Mesodermal cell (in vitro differentiated cells): ENCODE measurements around the gene GNAI3.

Source experiments
- H3K27ac ChIP-seq: 2 replicates; pipeline ENCODE4 v1.7.0; 2013; ENCODE audit warnings: mild to moderate bottlenecking, low read depth, low read length, moderate library complexity; ENCODE audit not compliant: severe bottlenecking
- H3K36me3 ChIP-seq: 2 replicates; pipeline ENCODE4 v1.7.1; 2013; ENCODE audit warnings: mild to moderate bottlenecking, low read length, moderate library complexity; ENCODE audit not compliant: control insufficient read depth, insufficient read depth
- H3K4me1 ChIP-seq: one replicate; pipeline ENCODE4 v1.7.1; 2013; ENCODE audit warnings: mild to moderate bottlenecking, low read length; ENCODE audit not compliant: insufficient read depth, control insufficient read depth, poor library complexity, severe bottlenecking
- H3K4me3 ChIP-seq: 2 replicates; pipeline ENCODE4 v1.7.0; 2013; ENCODE audit warnings: low read length, control low read depth, mild to moderate bottlenecking; ENCODE audit not compliant: insufficient read depth, poor library complexity, severe bottlenecking; ENCODE audit errors: extremely low read depth
- H3K9me3 ChIP-seq: 2 replicates; pipeline ENCODE4 v1.7.1; 2013; ENCODE audit warnings: mild to moderate bottlenecking, low read length, moderate library complexity; ENCODE audit not compliant: control insufficient read depth
- WGBS, 2 experiments: methylation state at CpG; one replicate each; pipeline ENCODE4 v1.1.5; 2013; ENCODE audit warnings: missing lambda C conversion rate in 2 of 2; ENCODE audit not compliant: insufficient coverage in 2 of 2; 5-methylcytosine and 5-hydroxymethylcytosine counted together

The GNAI3 gene

GRCh38 chr1:109537450-109538178 is 10.8 kb upstream of the GNAI3 start:
- Histone ChIP-seq H3K4me3 (no peak overlapping the region), H3K27ac (no peak overlapping the region), H3K4me1 (peaks cover under 1% of the 10 kb centered on the region), H3K36me3 (no peaks in the 10 kb centered on the region), H3K9me3 (no peaks in the 10 kb centered on the region)
- 94 to 100% methylated on average over 4 to 7 of the region's 9 CpGs for WGBS, 2 experiments

GRCh38 chr1:109538827-109539555 is 9.4 kb upstream of the GNAI3 start:
- H3K4me1 ChIP-seq = no peaks in the 10 kb centered on the region
- no peak overlapping the region for H3K4me3 ChIP-seq
- no peak overlapping the region for H3K27ac ChIP-seq
- H3K9me3 ChIP-seq = no peaks in the 10 kb centered on the region
- WGBS, 2 experiments = 92 to 93% methylated on average over 5 to 7 of the region's 9 CpGs
- no peaks in the 10 kb centered on the region for H3K36me3 ChIP-seq

DNA sequence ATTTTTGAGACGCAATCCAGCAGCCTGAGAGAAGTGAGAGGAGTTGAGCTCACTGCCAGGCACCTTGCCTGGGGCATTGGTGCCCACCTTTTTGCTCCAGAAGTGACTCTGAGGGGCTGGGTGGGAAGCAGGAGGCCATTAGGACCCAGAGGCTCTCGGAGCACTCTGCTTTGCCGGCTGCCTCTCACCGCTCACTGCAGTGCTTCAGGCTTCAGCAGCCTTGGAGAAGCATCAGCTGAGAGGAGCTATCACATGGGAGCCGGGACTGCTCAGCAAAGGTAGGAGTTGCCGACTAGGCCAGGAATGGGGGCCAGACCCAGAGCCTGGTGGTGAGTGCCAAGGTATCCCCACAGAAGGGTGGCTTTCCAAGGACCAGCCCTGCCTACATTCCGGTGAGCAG is 8.7 kb upstream of the GNAI3 start, which contains the start of gene GPR61:
TSS of gene GPR61 (plus strand) at position 197 of the 400 bp plus-strand sequence. CDS start 3,151 bp downstream, outside the sequence.
- WGBS, 2 experiments = 37 to 47% methylated on average over 5 to 7 of the region's 7 CpGs
- Histone ChIP-seq H3K27ac (no peak within 1 kb of the TSS), H3K4me1 (no peaks in the 10 kb centered on the region), H3K36me3 (no peaks in the 10 kb centered on the region), H3K9me3 (no peaks in the 10 kb centered on the region), H3K4me3 (no peak within 1 kb of the TSS)

DNA sequence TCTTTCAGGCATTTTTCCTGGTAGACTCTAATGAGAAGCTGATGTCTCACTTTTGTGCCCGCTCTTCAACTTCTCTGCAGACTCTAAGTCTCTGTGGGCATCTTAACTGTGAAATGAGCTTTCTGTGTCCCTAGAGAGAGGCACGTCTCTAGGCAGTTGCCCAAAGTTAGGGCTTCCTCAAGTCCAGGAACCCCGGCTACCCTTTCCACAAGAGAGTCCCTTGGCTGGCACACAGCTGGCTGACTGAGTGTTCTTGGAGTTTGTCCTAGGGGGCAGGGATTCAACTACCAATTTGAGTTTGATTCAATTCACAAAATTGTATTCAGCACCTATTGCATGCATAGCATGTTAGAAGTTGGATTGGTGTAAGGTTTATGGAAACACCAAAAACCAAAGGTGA is 7.3 kb upstream of the GNAI3 start:
- H3K36me3 ChIP-seq = no peaks in the 10 kb centered on the region
- H3K27ac ChIP-seq = no peak overlapping the region
- no peaks in the 10 kb centered on the region for H3K4me1 ChIP-seq
- H3K4me3 ChIP-seq = no peak overlapping the region
- no peaks in the 10 kb centered on the region for H3K9me3 ChIP-seq
- 83 to 93% methylated on average over 1 to 3 of the region's 3 CpGs for WGBS, 2 experiments

DNA sequence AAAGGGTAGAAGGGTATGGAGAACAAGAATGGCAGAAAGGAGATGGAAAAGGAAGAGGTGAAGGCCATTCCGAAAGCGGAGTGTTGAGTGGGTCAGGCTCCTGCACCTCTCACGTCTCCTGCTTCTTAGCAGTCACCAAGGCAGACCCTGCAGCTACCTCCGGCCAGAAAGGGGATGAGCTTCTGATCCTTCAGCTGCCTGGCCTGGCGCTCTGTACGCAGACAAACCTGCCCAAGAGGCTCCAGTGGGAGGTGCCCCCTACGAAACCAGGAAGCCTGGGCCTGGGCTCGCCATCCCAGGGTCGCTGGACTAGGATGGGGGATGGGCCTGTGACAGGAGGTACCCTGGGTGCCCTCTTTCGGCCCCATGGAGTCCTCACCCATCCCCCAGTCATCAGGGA is 5.8 kb upstream of the GNAI3 start:
- WGBS, 2 experiments = 94 to 95% methylated on average over 8 to 9 of the region's 10 CpGs
- H3K4me1 ChIP-seq = peaks cover 4% of the 10 kb centered on the region
- H3K9me3 ChIP-seq = no peaks in the 10 kb centered on the region
- H3K27ac ChIP-seq = no peak overlapping the region
- no peaks in the 10 kb centered on the region for H3K36me3 ChIP-seq
- no peak overlapping the region for H3K4me3 ChIP-seq

- 94 to 96% methylated on average over 5 to 24 of the region's 24 CpGs for WGBS, 2 experiments
- Histone ChIP-seq H3K4me3 (no peak overlapping the region), H3K27ac (no peak overlapping the region), H3K9me3 (no peaks in the 10 kb centered on the region), H3K36me3 (no peaks in the 10 kb centered on the region), H3K4me1 (peaks cover 4% of the 10 kb centered on the region)
Observed at GRCh38 chr1:109543283-109543987, 5.0 kb upstream of the GNAI3 start.

- no peak overlapping the region for H3K27ac ChIP-seq
- no peaks in the 10 kb centered on the region for H3K36me3 ChIP-seq
- H3K4me1 ChIP-seq = peaks cover 4% of the 10 kb centered on the region
- no peaks in the 10 kb centered on the region for H3K9me3 ChIP-seq
- H3K4me3 ChIP-seq = no peak overlapping the region
- 84 to 89% methylated on average over 14 of the region's 14 CpGs for WGBS, 2 experiments
Observed at GRCh38 chr1:109543988-109544735, 4.3 kb upstream of the GNAI3 start.

DNA sequence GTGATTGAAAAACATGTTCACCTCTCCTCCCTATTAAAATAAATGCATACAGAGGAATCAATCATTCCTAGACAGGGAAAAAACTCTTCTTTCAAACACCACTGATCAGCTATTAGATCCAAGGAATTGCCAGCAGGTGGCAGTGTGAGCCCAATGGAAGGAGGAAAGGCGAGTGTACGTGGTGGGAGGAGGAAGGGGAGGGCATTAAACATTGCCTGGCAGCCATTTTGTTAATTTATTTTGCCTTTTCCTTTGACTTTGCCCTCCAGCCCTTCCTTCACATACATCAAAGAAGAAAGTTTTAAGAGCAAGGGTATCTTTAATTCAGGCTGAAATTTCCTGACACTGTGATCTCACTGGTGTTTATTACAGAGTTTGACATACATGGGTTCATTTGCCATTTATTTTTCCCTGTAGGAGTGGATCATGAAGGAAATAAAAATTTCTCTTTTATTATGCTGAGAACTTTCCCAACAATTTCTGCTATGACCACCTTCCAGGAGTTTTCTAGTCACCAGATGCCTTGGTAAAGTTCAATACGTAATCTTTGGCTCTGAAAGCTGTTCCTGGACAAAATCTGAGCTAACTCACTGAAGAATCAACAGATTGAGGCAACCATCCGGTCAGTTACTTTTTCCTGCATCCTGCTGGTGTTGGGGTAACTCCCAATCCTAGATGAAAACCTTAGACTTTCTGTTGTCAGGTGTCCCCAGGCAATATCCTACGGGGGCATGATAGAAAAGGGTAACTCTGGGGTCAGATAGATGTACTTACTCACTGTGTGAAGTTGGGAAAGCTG is 1.9 kb upstream of the GNAI3 start:
- 86 to 88% methylated on average over 2 to 3 of the region's 5 CpGs for WGBS, 2 experiments
- H3K4me3 ChIP-seq = peak overlapping the region; percentile 96
- peak overlapping the region; percentile 61 for H3K27ac ChIP-seq
- H3K4me1 ChIP-seq = peaks cover 4% of the 10 kb centered on the region
- peaks cover 3% of the 10 kb centered on the region for H3K36me3 ChIP-seq
- no peaks in the 10 kb centered on the region for H3K9me3 ChIP-seq

- Histone ChIP-seq H3K9me3 (no peaks in the 10 kb centered on the region), H3K36me3 (peaks cover 4% of the 10 kb centered on the region), H3K4me3 (peak overlapping the region; percentile 96), H3K27ac (peak overlapping the region; percentile 85), H3K4me1 (peaks cover 4% of the 10 kb centered on the region)
- WGBS, 2 experiments = 16 to 21% methylated on average over 21 of the region's 22 CpGs
Observed at GRCh38 chr1:109547463-109548320, 723 bp upstream of the GNAI3 start.
